SK-N-SH (cell line): ENCODE measurements around the gene EYA2. TPM values are rescaled to one million over a fixed set of nuclear protein-coding genes. Genes with fewer than 3 reads are reported as not detected.

ENCODE experiments used
- CTCF ChIA-PET: fragments of 300-600, 350-600 bp; formaldehyde crosslinking; extraction: SDS; loops from one replicate; lab custom pipeline; 2021; lab: Yijun Ruan, JAX
- POLR2A ChIA-PET: fragments of 350-600 bp; sonication (Branson Sonifier 250); formaldehyde crosslinking; extraction: SDS; loops from one replicate; lab custom pipeline; 2020; ENCODE audit warnings: antibody characterized with exemption, inconsistent platforms; lab: Yijun Ruan, JAX
- DNase-seq: peaks from one replicate; pipeline ENCODE4 v3.0.0; 2012
- H2AFZ ChIP-seq: fragments of 200-600 bp; sonication (generic); 2 replicates; pipeline ENCODE4 v1.8.1; 2016; ENCODE audit warnings: antibody characterized with exemption, mild to moderate bottlenecking, low read depth
- H3F3A ChIP-seq: fragments of 200-600 bp; sonication (generic); replicated peaks from 2 replicates; pipeline ENCODE3; 2016; ENCODE audit warnings: antibody characterized with exemption, mild to moderate bottlenecking; ENCODE audit not compliant: insufficient read depth
- H3K27ac ChIP-seq, 2 experiments: fragments of 200-500 bp in 1 of 2; fragments of 200-600 bp in 1 of 2; sonication (Bioruptor generic) in 1 of 2; sonication (generic), shearing (Covaris generic) in 1 of 2; 2 replicates each; pipeline versions ENCODE4 v1.5.1 to v1.6.1; 2014 to 2016; ENCODE audit warnings: low read depth in 2 of 2, inconsistent platforms in 1 of 2, low read length in 1 of 2, mild to moderate bottlenecking in 1 of 2, mixed read lengths in 1 of 2
- H3K27me3 ChIP-seq: fragments of 200-600 bp; sonication (generic), shearing (Covaris generic); 2 replicates; pipeline ENCODE4 v1.6.1; 2016; ENCODE audit warnings: mixed run types; ENCODE audit not compliant: insufficient read depth
- H3K36me3 ChIP-seq, 2 experiments: fragments of 200-500 bp in 1 of 2; fragments of 200-600 bp in 1 of 2; sonication (Bioruptor generic) in 1 of 2; sonication (generic) in 1 of 2; replicated peaks in 1 of 2; 2 replicates each; pipeline versions ENCODE3 to v1.5.1; 2014 to 2016; ENCODE audit warnings: low read length in 1 of 2, mild to moderate bottlenecking in 1 of 2; ENCODE audit not compliant: insufficient read depth in 2 of 2, control insufficient read depth in 1 of 2
- H3K4me1 ChIP-seq, 2 experiments: fragments of 200-500 bp in 1 of 2; fragments of 200-600 bp in 1 of 2; sonication (Bioruptor generic) in 1 of 2; sonication (generic), shearing (Covaris generic) in 1 of 2; 2 replicates each; pipeline versions ENCODE4 v1.5.1 to v1.6.1; 2014 to 2016; ENCODE audit warnings: low read depth in 1 of 2, low read length in 1 of 2, mixed run types in 1 of 2; ENCODE audit not compliant: insufficient read depth in 2 of 2, control insufficient read depth in 1 of 2
- H3K4me2 ChIP-seq: fragments of 200-600 bp; sonication (generic), shearing (Covaris generic); 2 replicates; pipeline ENCODE4 v1.6.1; 2017; ENCODE audit warnings: mixed run types
- H3K4me3 ChIP-seq, 2 experiments: fragments of 200-500 bp in 1 of 2; fragments of 200-600 bp in 1 of 2; sonication (Bioruptor generic) in 1 of 2; sonication (generic), shearing (Covaris generic) in 1 of 2; 2 replicates each; pipeline versions ENCODE4 v1.5.1 to v1.8.1; 2014 to 2016; ENCODE audit warnings: low read depth in 2 of 2, inconsistent platforms in 1 of 2, low read length in 1 of 2, mild to moderate bottlenecking in 1 of 2, mixed read lengths in 1 of 2, moderate library complexity in 1 of 2
- H3K79me2 ChIP-seq: fragments of 200-600 bp; sonication (generic); 2 replicates; pipeline ENCODE4 v1.8.1; 2017; ENCODE audit warnings: mild to moderate bottlenecking; ENCODE audit not compliant: insufficient read depth
- H3K9ac ChIP-seq: fragments of 200-600 bp; sonication (generic); 2 replicates; pipeline ENCODE4 v1.6.1; 2017; ENCODE audit warnings: mixed run types
- H3K9me2 ChIP-seq: fragments of 200-600 bp; sonication (generic); 2 replicates; pipeline ENCODE4 v1.6.1; 2017; ENCODE audit warnings: mixed run types
- H3K9me3 ChIP-seq: fragments of 200-600 bp; sonication (generic); 2 replicates; pipeline ENCODE4 v1.6.1; 2017; ENCODE audit warnings: mixed run types, mild to moderate bottlenecking, moderate library complexity
- H4K20me1 ChIP-seq: fragments of 200-600 bp; sonication (generic); 2 replicates; pipeline ENCODE4 v1.6.1; 2017; ENCODE audit warnings: mild to moderate bottlenecking, mixed run types; ENCODE audit not compliant: insufficient read depth
- EP300 ChIP-seq, 2 experiments: IDR thresholded peaks; 2 replicates each; pipeline versions ENCODE4 v1.4.0 to v1.6.1; 2012; ENCODE audit warnings: borderline replicate concordance in 1 of 2, low read depth in 1 of 2, low read length in 1 of 2
- FOSL2 ChIP-seq: IDR thresholded peaks from 2 replicates; pipeline ENCODE4 v1.4.0; 2012; ENCODE audit warnings: low read depth, mild to moderate bottlenecking, moderate library complexity, borderline replicate concordance
- MEF2A ChIP-seq: IDR thresholded peaks from 2 replicates; pipeline ENCODE4 v1.4.0; 2012; ENCODE audit warnings: low read depth, borderline replicate concordance
- NRF1 ChIP-seq: IDR thresholded peaks from 2 replicates; pipeline ENCODE4 v1.6.1; 2012; ENCODE audit warnings: low read depth, mild to moderate bottlenecking, low read length
- POLR2AphosphoS5 ChIP-seq: IDR thresholded peaks from 2 replicates; pipeline ENCODE4 v1.6.1; 2012; ENCODE audit warnings: low read depth, low read length
- RCOR1 ChIP-seq: fragments of 150-350 bp; IDR thresholded peaks from 2 replicates; pipeline ENCODE4 v1.6.1; 2017; ENCODE audit warnings: antibody characterized with exemption, low read length
- RXRA ChIP-seq: IDR thresholded peaks from 2 replicates; pipeline ENCODE4 v1.4.0; 2012; ENCODE audit warnings: low read depth, mild to moderate bottlenecking, borderline replicate concordance
- TAF1 ChIP-seq: IDR thresholded peaks from 2 replicates; pipeline ENCODE4 v1.6.1; 2012; ENCODE audit warnings: low read depth, mild to moderate bottlenecking, low read length, moderate library complexity, borderline replicate concordance
- TCF12 ChIP-seq: IDR thresholded peaks from 2 replicates; pipeline ENCODE4 v1.4.0; 2012
- USF1 ChIP-seq: IDR thresholded peaks from 2 replicates; pipeline ENCODE4 v1.4.0; 2012; ENCODE audit warnings: low read depth, borderline replicate concordance
- ZBTB33 ChIP-seq: IDR thresholded peaks from 2 replicates; pipeline ENCODE4 v1.4.0; 2012; ENCODE audit warnings: low read depth, borderline replicate concordance
- WGBS: methylation state at CpG from one replicate; pipeline ENCODE4 v1.1.6; 2017; ENCODE audit warnings: low lambda C conversion rate; 5-methylcytosine and 5-hydroxymethylcytosine counted together
- polyA plus RNA-seq, 3 experiments: library from polyadenylated mRNA; depleted of rRNA; stranded (reverse); fragments of >200 nt; gene quantifications; 2 replicates each; pipeline ENCODE4 v1.2.3, GENCODE V29; 2012

The EYA2 gene
- polyA plus RNA-seq, 1 of the 3 experiments (the other 2 are of a cell fraction) = 0.05 TPM

DNA sequence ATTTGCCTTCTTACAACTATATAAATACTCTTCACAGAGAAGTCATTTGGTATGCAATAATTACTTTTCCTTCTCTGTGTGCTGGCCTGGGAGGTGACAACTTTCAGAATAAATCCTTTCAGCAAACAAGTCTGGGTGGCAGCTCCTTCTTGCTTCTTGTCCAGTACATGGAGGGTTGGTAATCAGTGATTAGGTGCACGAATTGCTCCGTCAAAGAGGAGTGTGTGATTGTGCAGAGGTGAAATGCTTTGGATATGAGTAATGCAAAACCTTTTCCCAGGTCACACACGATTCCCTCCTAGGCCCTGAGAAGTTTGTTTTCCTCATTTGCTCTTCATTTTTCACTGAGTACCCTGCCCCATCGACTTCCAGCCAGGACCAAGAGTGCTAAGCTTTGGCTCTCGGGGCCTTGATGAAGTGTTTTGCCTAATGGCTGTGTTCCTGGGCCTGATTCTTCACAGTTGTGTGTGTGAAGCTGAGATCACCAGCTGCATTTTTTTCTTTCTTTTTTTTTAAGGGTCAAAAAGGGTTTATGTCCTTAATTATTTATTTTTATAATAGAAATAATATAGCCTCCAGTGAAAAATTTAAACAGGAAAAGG is 245.4 kb downstream of the EYA2 start (continued):
- no peak for TF ChIP-seq USF1

- WGBS = 90% methylated on average over 2 of the region's 2 CpGs
- H3K27ac ChIP-seq = no peak overlapping the region
- no peaks in the 10 kb centered on the region for H4K20me1 ChIP-seq
- H2AFZ ChIP-seq = no peak overlapping the region
- no peaks in the 10 kb centered on the region for H3K9me2 ChIP-seq
- TF ChIP-seq POLR2AphosphoS5 (no peak), TCF12 (no peak), EP300 (IDR thresholded peaks at IDR 0.05; ENCODE audit: borderline replicate concordance in 1 of 2, low read depth in 1 of 2, low read length in 1 of 2) (no peak), USF1 (no peak), ZBTB33 (no peak), MEF2A (no peak), RCOR1 (no peak), FOSL2 (no peak), NRF1 (no peak), RXRA (no peak), TAF1 (no peak)
- H3K36me3 ChIP-seq = no peaks in the 10 kb centered on the region
- ChIA-PET CTCF (interaction anchor here (1.0 to 11.7 kb wide), 4 partner anchors 9 to 385 kb away, joined by 3 to 163 read pairs (median 4); no protein-coding TSS in a partner anchor), POLR2A (no interaction called here)
- no peak overlapping the region for H3K4me2 ChIP-seq
- no peaks in the 10 kb centered on the region for H3K9me3 ChIP-seq
- H3K9ac ChIP-seq = no peak overlapping the region
- DNase-seq = no peak
- H3K79me2 ChIP-seq = no peaks in the 10 kb centered on the region
- H3K27me3 ChIP-seq = no peaks in the 10 kb centered on the region
- peaks cover 1% of the 10 kb centered on the region for H3F3A ChIP-seq
- no peak overlapping the region for H3K4me3 ChIP-seq
- peaks cover 10 to 11% of the 10 kb centered on the region in 2 experiments; a peak in 2 of 4 replicates for H3K4me1 ChIP-seq
Measured at GRCh38 chr20:47141350-47141921, 246.8 kb downstream of the EYA2 start.
